ENCODE measurements around the gene M6PR. TPM values are rescaled to one million over a fixed set of nuclear protein-coding genes. Genes with fewer than 3 reads are reported as not detected.

Gene M6PR
- total and polyA plus RNA-seq, 10 of the 15 experiments (the other 5 are each of a cell fraction or from before 2014, with no cell fraction given): 65.4 to 209 (median 139) TPM

DNA sequence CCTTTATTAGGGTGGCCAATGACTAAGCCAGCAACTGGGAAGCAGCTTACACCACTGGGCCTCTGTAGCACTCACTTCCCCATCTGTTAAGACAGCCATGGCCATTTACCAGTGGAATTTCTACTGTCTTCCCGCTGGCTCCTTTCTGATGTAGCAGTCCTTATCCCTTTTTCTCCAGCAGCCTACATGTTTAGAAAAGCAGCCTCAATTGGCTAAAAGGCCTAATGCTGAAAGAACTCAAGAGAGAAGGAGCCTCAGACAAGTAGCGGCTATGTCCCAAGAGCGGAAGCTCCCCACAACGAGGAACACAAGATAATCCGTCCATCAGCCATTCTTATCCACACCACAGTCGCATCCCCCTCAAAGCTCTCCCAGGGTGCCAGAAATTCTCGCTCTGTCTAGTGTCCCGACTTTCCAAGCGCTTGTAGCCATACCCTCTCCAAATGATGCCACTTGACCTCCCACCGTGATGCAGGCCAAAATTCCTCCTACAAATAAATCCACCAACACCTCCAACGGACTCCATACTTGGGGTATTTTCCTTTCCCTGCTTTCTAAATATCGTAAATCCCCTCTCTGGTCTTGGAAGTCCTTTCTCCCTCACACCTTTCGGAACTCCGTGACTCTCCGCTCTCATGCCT lies 624 bp downstream of the M6PR start (continued):
- TF ChIP-seq, protein P1, sequence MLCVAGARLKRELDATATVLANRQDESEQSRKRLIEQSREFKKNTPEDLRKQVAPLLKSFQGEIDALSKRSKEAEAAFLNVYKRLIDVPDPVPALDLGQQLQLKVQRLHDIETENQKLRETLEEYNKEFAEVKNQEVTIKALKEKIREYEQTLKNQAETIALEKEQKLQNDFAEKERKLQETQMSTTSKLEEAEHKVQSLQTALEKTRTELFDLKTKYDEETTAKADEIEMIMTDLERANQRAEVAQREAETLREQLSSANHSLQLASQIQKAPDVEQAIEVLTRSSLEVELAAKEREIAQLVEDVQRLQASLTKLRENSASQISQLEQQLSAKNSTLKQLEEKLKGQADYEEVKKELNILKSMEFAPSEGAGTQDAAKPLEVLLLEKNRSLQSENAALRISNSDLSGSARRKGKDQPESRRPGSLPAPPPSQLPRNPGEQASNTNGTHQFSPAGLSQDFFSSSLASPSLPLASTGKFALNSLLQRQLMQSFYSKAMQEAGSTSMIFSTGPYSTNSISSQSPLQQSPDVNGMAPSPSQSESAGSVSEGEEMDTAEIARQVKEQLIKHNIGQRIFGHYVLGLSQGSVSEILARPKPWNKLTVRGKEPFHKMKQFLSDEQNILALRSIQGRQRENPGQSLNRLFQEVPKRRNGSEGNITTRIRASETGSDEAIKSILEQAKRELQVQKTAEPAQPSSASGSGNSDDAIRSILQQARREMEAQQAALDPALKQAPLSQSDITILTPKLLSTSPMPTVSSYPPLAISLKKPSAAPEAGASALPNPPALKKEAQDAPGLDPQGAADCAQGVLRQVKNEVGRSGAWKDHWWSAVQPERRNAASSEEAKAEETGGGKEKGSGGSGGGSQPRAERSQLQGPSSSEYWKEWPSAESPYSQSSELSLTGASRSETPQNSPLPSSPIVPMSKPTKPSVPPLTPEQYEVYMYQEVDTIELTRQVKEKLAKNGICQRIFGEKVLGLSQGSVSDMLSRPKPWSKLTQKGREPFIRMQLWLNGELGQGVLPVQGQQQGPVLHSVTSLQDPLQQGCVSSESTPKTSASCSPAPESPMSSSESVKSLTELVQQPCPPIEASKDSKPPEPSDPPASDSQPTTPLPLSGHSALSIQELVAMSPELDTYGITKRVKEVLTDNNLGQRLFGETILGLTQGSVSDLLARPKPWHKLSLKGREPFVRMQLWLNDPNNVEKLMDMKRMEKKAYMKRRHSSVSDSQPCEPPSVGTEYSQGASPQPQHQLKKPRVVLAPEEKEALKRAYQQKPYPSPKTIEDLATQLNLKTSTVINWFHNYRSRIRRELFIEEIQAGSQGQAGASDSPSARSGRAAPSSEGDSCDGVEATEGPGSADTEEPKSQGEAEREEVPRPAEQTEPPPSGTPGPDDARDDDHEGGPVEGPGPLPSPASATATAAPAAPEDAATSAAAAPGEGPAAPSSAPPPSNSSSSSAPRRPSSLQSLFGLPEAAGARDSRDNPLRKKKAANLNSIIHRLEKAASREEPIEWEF (IDR thresholded peaks at IDR 0.05; ENCODE audit: insufficient replicate concordance, low read depth, low read length): no peak
- no peak for TF ChIP-seq CREB1 (IDR thresholded peaks at IDR 0.05; ENCODE audit: low read depth)
- TF ChIP-seq, protein P2, sequence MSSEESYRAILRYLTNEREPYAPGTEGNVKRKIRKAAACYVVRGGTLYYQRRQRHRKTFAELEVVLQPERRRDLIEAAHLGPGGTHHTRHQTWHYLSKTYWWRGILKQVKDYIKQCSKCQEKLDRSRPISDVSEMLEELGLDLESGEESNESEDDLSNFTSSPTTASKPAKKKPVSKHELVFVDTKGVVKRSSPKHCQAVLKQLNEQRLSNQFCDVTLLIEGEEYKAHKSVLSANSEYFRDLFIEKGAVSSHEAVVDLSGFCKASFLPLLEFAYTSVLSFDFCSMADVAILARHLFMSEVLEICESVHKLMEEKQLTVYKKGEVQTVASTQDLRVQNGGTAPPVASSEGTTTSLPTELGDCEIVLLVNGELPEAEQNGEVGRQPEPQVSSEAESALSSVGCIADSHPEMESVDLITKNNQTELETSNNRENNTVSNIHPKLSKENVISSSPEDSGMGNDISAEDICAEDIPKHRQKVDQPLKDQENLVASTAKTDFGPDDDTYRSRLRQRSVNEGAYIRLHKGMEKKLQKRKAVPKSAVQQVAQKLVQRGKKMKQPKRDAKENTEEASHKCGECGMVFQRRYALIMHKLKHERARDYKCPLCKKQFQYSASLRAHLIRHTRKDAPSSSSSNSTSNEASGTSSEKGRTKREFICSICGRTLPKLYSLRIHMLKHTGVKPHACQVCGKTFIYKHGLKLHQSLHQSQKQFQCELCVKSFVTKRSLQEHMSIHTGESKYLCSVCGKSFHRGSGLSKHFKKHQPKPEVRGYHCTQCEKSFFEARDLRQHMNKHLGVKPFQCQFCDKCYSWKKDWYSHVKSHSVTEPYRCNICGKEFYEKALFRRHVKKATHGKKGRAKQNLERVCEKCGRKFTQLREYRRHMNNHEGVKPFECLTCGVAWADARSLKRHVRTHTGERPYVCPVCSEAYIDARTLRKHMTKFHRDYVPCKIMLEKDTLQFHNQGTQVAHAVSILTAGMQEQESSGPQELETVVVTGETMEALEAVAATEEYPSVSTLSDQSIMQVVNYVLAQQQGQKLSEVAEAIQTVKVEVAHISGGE (CRISPR knock-in tag; IDR thresholded peaks at IDR 0.05): no peak
- no peak for TF ChIP-seq PAX5 (IDR thresholded peaks at IDR 0.05; ENCODE audit: borderline replicate concordance, low read depth, low read length)
- TF ChIP-seq TBL1XR1 (IDR thresholded peaks at IDR 0.05; ENCODE audit: low read depth, low read length): no peak

Data from GM12878 (cell line).